ENCODE data around the gene TCF7L1.

TCF7L1 gene

DNA sequence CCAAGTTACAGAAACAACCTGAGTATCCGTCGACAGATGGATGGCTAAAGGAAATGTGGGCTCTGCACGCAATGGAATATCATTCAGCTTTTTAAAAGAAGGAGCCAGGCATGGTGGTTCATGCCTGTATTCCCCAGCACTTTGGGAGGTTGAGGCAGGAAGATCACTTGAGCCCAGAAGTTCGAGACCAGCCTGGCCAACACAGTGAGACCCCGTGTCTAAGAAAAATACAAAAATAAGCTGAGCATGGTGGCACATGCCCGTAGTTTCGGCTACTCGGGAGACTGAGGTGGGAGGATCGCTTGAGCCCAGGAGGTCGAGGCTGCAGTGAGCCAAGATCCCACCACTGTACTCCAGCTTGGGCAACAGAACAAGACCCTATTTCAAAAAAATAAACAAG is 34.3 kb downstream of the TCF7L1 start:
- H3K4me3 ChIP-seq (ENCODE audit: low read depth, low read length), result no peak overlapping the region
- TF ChIP-seq, protein P1, sequence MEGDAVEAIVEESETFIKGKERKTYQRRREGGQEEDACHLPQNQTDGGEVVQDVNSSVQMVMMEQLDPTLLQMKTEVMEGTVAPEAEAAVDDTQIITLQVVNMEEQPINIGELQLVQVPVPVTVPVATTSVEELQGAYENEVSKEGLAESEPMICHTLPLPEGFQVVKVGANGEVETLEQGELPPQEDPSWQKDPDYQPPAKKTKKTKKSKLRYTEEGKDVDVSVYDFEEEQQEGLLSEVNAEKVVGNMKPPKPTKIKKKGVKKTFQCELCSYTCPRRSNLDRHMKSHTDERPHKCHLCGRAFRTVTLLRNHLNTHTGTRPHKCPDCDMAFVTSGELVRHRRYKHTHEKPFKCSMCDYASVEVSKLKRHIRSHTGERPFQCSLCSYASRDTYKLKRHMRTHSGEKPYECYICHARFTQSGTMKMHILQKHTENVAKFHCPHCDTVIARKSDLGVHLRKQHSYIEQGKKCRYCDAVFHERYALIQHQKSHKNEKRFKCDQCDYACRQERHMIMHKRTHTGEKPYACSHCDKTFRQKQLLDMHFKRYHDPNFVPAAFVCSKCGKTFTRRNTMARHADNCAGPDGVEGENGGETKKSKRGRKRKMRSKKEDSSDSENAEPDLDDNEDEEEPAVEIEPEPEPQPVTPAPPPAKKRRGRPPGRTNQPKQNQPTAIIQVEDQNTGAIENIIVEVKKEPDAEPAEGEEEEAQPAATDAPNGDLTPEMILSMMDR (IDR thresholded peaks at IDR 0.05; ENCODE audit: low read depth, low read length, missing control alignments), result no peak
- no peak for DNase-seq (ENCODE audit: low read depth)

DNA sequence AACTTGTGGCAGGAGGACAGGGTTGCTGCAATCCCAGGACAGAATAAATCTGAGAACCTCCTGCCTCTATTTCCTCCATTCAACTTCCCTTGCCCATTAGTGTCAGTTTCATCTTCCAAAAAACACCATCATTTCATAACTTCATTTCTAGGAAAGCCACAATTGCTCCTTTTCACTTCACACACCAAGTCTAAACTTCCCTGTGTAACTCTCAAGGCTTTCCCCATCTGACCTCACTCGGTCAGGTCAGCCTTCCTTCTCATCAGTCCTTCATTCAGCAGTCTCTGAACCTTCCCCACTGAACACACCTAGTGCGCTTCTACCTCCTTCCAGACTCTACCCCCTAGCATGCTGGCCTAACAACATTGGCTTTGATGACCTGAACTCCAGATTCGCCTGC is 35.8 kb downstream of the TCF7L1 start:
- no peak for DNase-seq (ENCODE audit: low read depth)
- TF ChIP-seq, protein P1 (IDR thresholded peaks at IDR 0.05; ENCODE audit: low read depth, low read length, missing control alignments), result no peak
- H3K4me3 ChIP-seq (ENCODE audit: low read depth, low read length), result no peak overlapping the region

DNA sequence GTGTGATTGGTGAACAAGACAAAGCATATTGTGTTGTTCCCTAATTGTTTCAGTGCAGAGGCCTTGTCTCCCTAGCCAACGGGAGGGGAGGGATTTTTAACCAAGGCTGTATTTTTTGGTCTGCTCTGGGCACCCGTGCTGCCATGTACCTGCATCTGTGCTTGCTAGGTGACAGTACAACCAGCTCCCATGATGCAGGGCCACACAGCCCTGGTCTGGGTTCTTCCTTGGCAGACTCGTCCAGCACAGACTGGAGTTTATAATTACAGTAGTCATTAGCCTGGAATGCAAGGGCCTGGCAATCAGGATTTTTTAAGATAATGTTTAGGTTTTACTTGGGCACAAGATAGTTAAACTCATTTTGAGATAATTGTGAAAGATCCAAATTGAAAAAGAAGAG is 36.4 kb downstream of the TCF7L1 start:
- H3K4me3 ChIP-seq (ENCODE audit: low read depth, low read length), result no peak overlapping the region
- TF ChIP-seq, protein P1 (IDR thresholded peaks at IDR 0.05; ENCODE audit: low read depth, low read length, missing control alignments), result no peak
- no peak for DNase-seq (ENCODE audit: low read depth)

- TF ChIP-seq, protein P1 (IDR thresholded peaks at IDR 0.05; ENCODE audit: low read depth, low read length, missing control alignments), result no peak
- no peak for DNase-seq (ENCODE audit: low read depth)
- no peak overlapping the region for H3K4me3 ChIP-seq (ENCODE audit: low read depth, low read length)
These were observed 37.8 kb downstream of the TCF7L1 start for GRCh38 chr2:85170938-85171475.

GRCh38 chr2:85171916-85172315 is 38.7 kb downstream of the TCF7L1 start:
- DNase-seq (ENCODE audit: low read depth), result no peak
- H3K4me3 ChIP-seq (ENCODE audit: low read depth, low read length), result no peak overlapping the region
- TF ChIP-seq, protein P1 (IDR thresholded peaks at IDR 0.05; ENCODE audit: low read depth, low read length, missing control alignments), result no peak

GRCh38 chr2:85173909-85174308 is 40.7 kb downstream of the TCF7L1 start:
- no peak for DNase-seq (ENCODE audit: low read depth)
- TF ChIP-seq, protein P1 (IDR thresholded peaks at IDR 0.05; ENCODE audit: low read depth, low read length, missing control alignments), result no peak
- no peak overlapping the region for H3K4me3 ChIP-seq (ENCODE audit: low read depth, low read length)

DNA sequence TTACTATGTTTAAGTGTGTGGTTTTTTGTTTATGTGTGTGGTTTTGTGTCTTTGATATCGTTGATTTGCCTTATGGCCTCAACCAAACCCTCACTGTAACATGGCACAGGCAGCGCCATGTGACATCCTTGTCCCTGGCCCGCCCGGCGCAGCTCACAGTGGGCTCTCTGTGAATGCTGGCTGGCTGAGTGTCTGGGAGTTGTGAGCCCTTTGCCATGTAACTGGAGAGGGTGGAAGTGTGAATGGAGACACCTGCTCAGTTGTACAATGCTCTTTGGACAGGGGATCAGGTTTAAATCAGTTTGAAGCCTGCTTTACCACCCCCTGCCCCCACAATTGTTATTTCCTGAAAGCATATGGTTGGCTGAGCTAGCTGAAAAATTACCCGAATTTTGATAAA is 41.8 kb downstream of the TCF7L1 start:
- H3K4me3 ChIP-seq (ENCODE audit: low read depth, low read length), result no peak overlapping the region
- TF ChIP-seq, protein P1 (IDR thresholded peaks at IDR 0.05; ENCODE audit: low read depth, low read length, missing control alignments), result no peak
- DNase-seq (ENCODE audit: low read depth), result no peak
